SK-N-SH (cell line): Measurements from ENCODE around the gene RAB15. TPM values are rescaled to one million over a fixed set of nuclear protein-coding genes. Genes with fewer than 3 reads are reported as not detected.
"Not testable (repeated sequence)": the region's sequence is repeated elsewhere in the genome, so short reads cannot be mapped to it uniquely, and the experiment has no call there.

Source experiments
- CTCF ChIA-PET: fragments of 300-600, 350-600 bp; formaldehyde crosslinking; extraction: SDS; loops from one replicate; lab custom pipeline; 2021; lab: Yijun Ruan, JAX
- POLR2A ChIA-PET: fragments of 350-600 bp; sonication (Branson Sonifier 250); formaldehyde crosslinking; extraction: SDS; loops from one replicate; lab custom pipeline; 2020; ENCODE audit warnings: antibody characterized with exemption, inconsistent platforms; lab: Yijun Ruan, JAX
- DNase-seq: peaks from one replicate; pipeline ENCODE4 v3.0.0; 2012
- H2AFZ ChIP-seq: fragments of 200-600 bp; sonication (generic); 2 replicates; pipeline ENCODE4 v1.8.1; 2016; ENCODE audit warnings: antibody characterized with exemption, mild to moderate bottlenecking, low read depth
- H3F3A ChIP-seq: fragments of 200-600 bp; sonication (generic); replicated peaks from 2 replicates; pipeline ENCODE3; 2016; ENCODE audit warnings: antibody characterized with exemption, mild to moderate bottlenecking; ENCODE audit not compliant: insufficient read depth
- H3K27ac ChIP-seq, 2 experiments: fragments of 200-500 bp in 1 of 2; fragments of 200-600 bp in 1 of 2; sonication (Bioruptor generic) in 1 of 2; sonication (generic), shearing (Covaris generic) in 1 of 2; 2 replicates each; pipeline versions ENCODE4 v1.5.1 to v1.6.1; 2014 to 2016; ENCODE audit warnings: low read depth in 2 of 2, inconsistent platforms in 1 of 2, low read length in 1 of 2, mild to moderate bottlenecking in 1 of 2, mixed read lengths in 1 of 2
- H3K27me3 ChIP-seq: fragments of 200-600 bp; sonication (generic), shearing (Covaris generic); 2 replicates; pipeline ENCODE4 v1.6.1; 2016; ENCODE audit warnings: mixed run types; ENCODE audit not compliant: insufficient read depth
- H3K36me3 ChIP-seq, 2 experiments: fragments of 200-500 bp in 1 of 2; fragments of 200-600 bp in 1 of 2; sonication (Bioruptor generic) in 1 of 2; sonication (generic) in 1 of 2; replicated peaks in 1 of 2; 2 replicates each; pipeline versions ENCODE3 to v1.5.1; 2014 to 2016; ENCODE audit warnings: low read length in 1 of 2, mild to moderate bottlenecking in 1 of 2; ENCODE audit not compliant: insufficient read depth in 2 of 2, control insufficient read depth in 1 of 2
- H3K4me1 ChIP-seq, 2 experiments: fragments of 200-500 bp in 1 of 2; fragments of 200-600 bp in 1 of 2; sonication (Bioruptor generic) in 1 of 2; sonication (generic), shearing (Covaris generic) in 1 of 2; 2 replicates each; pipeline versions ENCODE4 v1.5.1 to v1.6.1; 2014 to 2016; ENCODE audit warnings: low read depth in 1 of 2, low read length in 1 of 2, mixed run types in 1 of 2; ENCODE audit not compliant: insufficient read depth in 2 of 2, control insufficient read depth in 1 of 2
- H3K4me2 ChIP-seq: fragments of 200-600 bp; sonication (generic), shearing (Covaris generic); 2 replicates; pipeline ENCODE4 v1.6.1; 2017; ENCODE audit warnings: mixed run types
- H3K4me3 ChIP-seq, 2 experiments: fragments of 200-500 bp in 1 of 2; fragments of 200-600 bp in 1 of 2; sonication (Bioruptor generic) in 1 of 2; sonication (generic), shearing (Covaris generic) in 1 of 2; 2 replicates each; pipeline versions ENCODE4 v1.5.1 to v1.8.1; 2014 to 2016; ENCODE audit warnings: low read depth in 2 of 2, inconsistent platforms in 1 of 2, low read length in 1 of 2, mild to moderate bottlenecking in 1 of 2, mixed read lengths in 1 of 2, moderate library complexity in 1 of 2
- H3K79me2 ChIP-seq: fragments of 200-600 bp; sonication (generic); 2 replicates; pipeline ENCODE4 v1.8.1; 2017; ENCODE audit warnings: mild to moderate bottlenecking; ENCODE audit not compliant: insufficient read depth
- H3K9ac ChIP-seq: fragments of 200-600 bp; sonication (generic); 2 replicates; pipeline ENCODE4 v1.6.1; 2017; ENCODE audit warnings: mixed run types
- H3K9me2 ChIP-seq: fragments of 200-600 bp; sonication (generic); 2 replicates; pipeline ENCODE4 v1.6.1; 2017; ENCODE audit warnings: mixed run types
- H3K9me3 ChIP-seq: fragments of 200-600 bp; sonication (generic); 2 replicates; pipeline ENCODE4 v1.6.1; 2017; ENCODE audit warnings: mixed run types, mild to moderate bottlenecking, moderate library complexity
- H4K20me1 ChIP-seq: fragments of 200-600 bp; sonication (generic); 2 replicates; pipeline ENCODE4 v1.6.1; 2017; ENCODE audit warnings: mild to moderate bottlenecking, mixed run types; ENCODE audit not compliant: insufficient read depth
- FOXM1 ChIP-seq: IDR thresholded peaks from 2 replicates; pipeline ENCODE4 v1.4.0; 2012; ENCODE audit warnings: low read depth, mild to moderate bottlenecking
- GATA2 ChIP-seq: sonication (generic); formaldehyde crosslinking; IDR thresholded peaks from 2 replicates; pipeline ENCODE4 v1.5.0; 2020; ENCODE audit warnings: mild to moderate bottlenecking, missing genetic modification reagents
- MEF2A ChIP-seq: IDR thresholded peaks from 2 replicates; pipeline ENCODE4 v1.4.0; 2012; ENCODE audit warnings: low read depth, borderline replicate concordance
- NFIC ChIP-seq: IDR thresholded peaks from 2 replicates; pipeline ENCODE4 v1.4.0; 2012; ENCODE audit warnings: borderline replicate concordance
- NRF1 ChIP-seq: IDR thresholded peaks from 2 replicates; pipeline ENCODE4 v1.6.1; 2012; ENCODE audit warnings: low read depth, mild to moderate bottlenecking, low read length
- POLR2AphosphoS5 ChIP-seq: IDR thresholded peaks from 2 replicates; pipeline ENCODE4 v1.6.1; 2012; ENCODE audit warnings: low read depth, low read length
- RAD21 ChIP-seq: IDR thresholded peaks from 2 replicates; pipeline ENCODE4 v1.6.1; 2012; ENCODE audit warnings: mild to moderate bottlenecking, low read length
- RCOR1 ChIP-seq: fragments of 150-350 bp; IDR thresholded peaks from 2 replicates; pipeline ENCODE4 v1.6.1; 2017; ENCODE audit warnings: antibody characterized with exemption, low read length
- REST ChIP-seq: IDR thresholded peaks from 2 replicates; pipeline ENCODE4 v1.6.1; 2012; ENCODE audit warnings: mild to moderate bottlenecking, low read depth, low read length, moderate library complexity
- RFX5 ChIP-seq: IDR thresholded peaks from 2 replicates; pipeline ENCODE4 v1.6.1; 2012; ENCODE audit warnings: mild to moderate bottlenecking, improper control_type of control experiment, low read length
- RXRA ChIP-seq: IDR thresholded peaks from 2 replicates; pipeline ENCODE4 v1.4.0; 2012; ENCODE audit warnings: low read depth, mild to moderate bottlenecking, borderline replicate concordance
- SMC3 ChIP-seq: IDR thresholded peaks from 2 replicates; pipeline ENCODE4 v1.6.1; 2012; ENCODE audit warnings: low read depth, low read length, improper control_type of control experiment
- TAF1 ChIP-seq: IDR thresholded peaks from 2 replicates; pipeline ENCODE4 v1.6.1; 2012; ENCODE audit warnings: low read depth, mild to moderate bottlenecking, low read length, moderate library complexity, borderline replicate concordance
- TEAD4 ChIP-seq: IDR thresholded peaks from 2 replicates; pipeline ENCODE4 v1.4.0; 2012; ENCODE audit warnings: mild to moderate bottlenecking, borderline replicate concordance; ENCODE audit not compliant: insufficient read depth
- USF2 ChIP-seq: fragments of 150-350 bp; IDR thresholded peaks from 2 replicates; pipeline ENCODE4 v1.6.1; 2017; ENCODE audit warnings: antibody characterized with exemption, low read length, low read depth, borderline replicate concordance
- YY1 ChIP-seq: IDR thresholded peaks from 2 replicates; pipeline ENCODE4 v1.4.0; 2012; ENCODE audit warnings: low read depth, mild to moderate bottlenecking
- WGBS: methylation state at CpG from one replicate; pipeline ENCODE4 v1.1.6; 2017; ENCODE audit warnings: low lambda C conversion rate; 5-methylcytosine and 5-hydroxymethylcytosine counted together
- polyA plus RNA-seq, 3 experiments: library from polyadenylated mRNA; depleted of rRNA; stranded (reverse); fragments of >200 nt; gene quantifications; 2 replicates each; pipeline ENCODE4 v1.2.3, GENCODE V29; 2012
- TF ChIP-seq, protein P1 (sequence below): IDR thresholded peaks from 2 replicates; pipeline ENCODE4; 2012
- TF ChIP-seq, protein P2 (sequence below): IDR thresholded peaks from 2 replicates; pipeline ENCODE4 v1.4.0; 2012; ENCODE audit warnings: low read depth
- TF ChIP-seq, protein P3 (sequence below): IDR thresholded peaks from 2 replicates; pipeline ENCODE4 v1.4.0; 2012; ENCODE audit warnings: low read depth, borderline replicate concordance

RAB15 gene
- polyA plus RNA-seq, 1 of the 3 experiments (the other 2 are of a cell fraction) = 14.2 TPM

- Histone ChIP-seq H3K4me1 (peaks cover 9 to 12% of the 10 kb centered on the region in 2 experiments; a peak in 3 of 4 replicates), H3K27ac (peak overlapping the region in 1 of 2 experiments; percentile 86; a peak in 1 of 4 replicates), H3K4me2 (peak overlapping the region; percentile 78), H3K4me3 (peak overlapping the region; percentile 79 to 97; a peak in 3 of 4 replicates), H2AFZ (peak overlapping the region; percentile 91), H3K79me2 (peaks cover 42% of the 10 kb centered on the region)
- WGBS = 63% methylated on average over 5 of the region's 5 CpGs
- H3K9ac ChIP-seq, H4K20me1 ChIP-seq, H3F3A ChIP-seq, H3K9me2 ChIP-seq, H3K27me3 ChIP-seq, POLR2A ChIA-PET, H3K9me3 ChIP-seq, DNase-seq, H3K36me3 ChIP-seq: not testable (repeated sequence)
- CTCF ChIA-PET = interaction anchor here (2.1 kb wide), 1 partner anchor 112 kb away, joined by 7 read pairs; no protein-coding TSS in a partner anchor
Measured at GRCh38 chr14:64913477-64913876, 58.7 kb downstream of the RAB15 start.

DNA sequence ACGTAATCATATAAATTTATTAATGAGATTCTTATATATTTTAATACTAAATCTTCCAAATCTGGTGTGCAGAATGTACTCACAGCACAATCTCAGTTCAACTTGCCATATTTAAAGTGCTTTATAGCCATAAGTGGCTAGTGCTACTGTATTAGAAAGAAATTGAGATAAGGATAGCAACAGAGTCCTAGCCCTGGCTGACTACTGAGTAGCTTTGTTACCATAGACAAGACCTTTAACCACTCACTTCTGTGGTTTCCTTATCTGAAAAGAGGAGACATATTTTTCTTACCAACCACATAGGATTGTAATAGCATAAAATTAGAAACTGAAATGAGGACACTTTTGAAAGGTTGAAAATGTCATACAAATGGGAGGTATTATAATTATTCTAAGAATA, 59.9 kb downstream of the RAB15 start:
- TF ChIP-seq, protein P1, sequence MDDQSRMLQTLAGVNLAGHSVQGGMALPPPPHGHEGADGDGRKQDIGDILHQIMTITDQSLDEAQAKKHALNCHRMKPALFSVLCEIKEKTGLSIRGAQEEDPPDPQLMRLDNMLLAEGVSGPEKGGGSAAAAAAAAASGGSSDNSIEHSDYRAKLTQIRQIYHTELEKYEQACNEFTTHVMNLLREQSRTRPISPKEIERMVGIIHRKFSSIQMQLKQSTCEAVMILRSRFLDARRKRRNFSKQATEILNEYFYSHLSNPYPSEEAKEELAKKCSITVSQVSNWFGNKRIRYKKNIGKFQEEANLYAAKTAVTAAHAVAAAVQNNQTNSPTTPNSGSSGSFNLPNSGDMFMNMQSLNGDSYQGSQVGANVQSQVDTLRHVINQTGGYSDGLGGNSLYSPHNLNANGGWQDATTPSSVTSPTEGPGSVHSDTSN = no peak
- TF ChIP-seq TEAD4 = no peak
- TF ChIP-seq RFX5 = no peak
- TF ChIP-seq SMC3 = no peak
- no peak for TF ChIP-seq YY1
- TF ChIP-seq REST = no peak
- TF ChIP-seq, protein P2, sequence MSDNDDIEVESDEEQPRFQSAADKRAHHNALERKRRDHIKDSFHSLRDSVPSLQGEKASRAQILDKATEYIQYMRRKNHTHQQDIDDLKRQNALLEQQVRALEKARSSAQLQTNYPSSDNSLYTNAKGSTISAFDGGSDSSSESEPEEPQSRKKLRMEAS = no peak
- TF ChIP-seq, protein P3, sequence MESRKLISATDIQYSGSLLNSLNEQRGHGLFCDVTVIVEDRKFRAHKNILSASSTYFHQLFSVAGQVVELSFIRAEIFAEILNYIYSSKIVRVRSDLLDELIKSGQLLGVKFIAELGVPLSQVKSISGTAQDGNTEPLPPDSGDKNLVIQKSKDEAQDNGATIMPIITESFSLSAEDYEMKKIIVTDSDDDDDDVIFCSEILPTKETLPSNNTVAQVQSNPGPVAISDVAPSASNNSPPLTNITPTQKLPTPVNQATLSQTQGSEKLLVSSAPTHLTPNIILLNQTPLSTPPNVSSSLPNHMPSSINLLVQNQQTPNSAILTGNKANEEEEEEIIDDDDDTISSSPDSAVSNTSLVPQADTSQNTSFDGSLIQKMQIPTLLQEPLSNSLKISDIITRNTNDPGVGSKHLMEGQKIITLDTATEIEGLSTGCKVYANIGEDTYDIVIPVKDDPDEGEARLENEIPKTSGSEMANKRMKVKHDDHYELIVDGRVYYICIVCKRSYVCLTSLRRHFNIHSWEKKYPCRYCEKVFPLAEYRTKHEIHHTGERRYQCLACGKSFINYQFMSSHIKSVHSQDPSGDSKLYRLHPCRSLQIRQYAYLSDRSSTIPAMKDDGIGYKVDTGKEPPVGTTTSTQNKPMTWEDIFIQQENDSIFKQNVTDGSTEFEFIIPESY = no peak
- TF ChIP-seq MEF2A = no peak
- TF ChIP-seq FOXM1 = no peak
- no peak for TF ChIP-seq RXRA
- TF ChIP-seq TAF1 = no peak
- TF ChIP-seq RCOR1 = no peak
- TF ChIP-seq POLR2AphosphoS5 = no peak
- TF ChIP-seq GATA2 = no peak
- TF ChIP-seq RAD21 = no peak
- TF ChIP-seq USF2 = no peak
- TF ChIP-seq NRF1 = no peak
- no peak for TF ChIP-seq NFIC
- peaks cover 3% of the 10 kb centered on the region for H3F3A ChIP-seq
- H3K4me2 ChIP-seq = no peak overlapping the region
- WGBS = 0% methylated on average over 1 of the region's 1 CpG
- no peak for DNase-seq
- peaks cover 0 to 9% of the 10 kb centered on the region in 2 experiments; a peak in 2 of 4 replicates for H3K4me1 ChIP-seq
- no peak overlapping the region for H3K27ac ChIP-seq
- ChIA-PET CTCF (interaction anchor here (1.7 to 5.5 kb wide), 4 partner anchors 12 to 148 kb away, joined by 4 to 44 read pairs (median 12); no protein-coding TSS in a partner anchor), POLR2A (no interaction called here)
- no peaks in the 10 kb centered on the region for H3K27me3 ChIP-seq
- no peak overlapping the region for H2AFZ ChIP-seq
- H3K4me3 ChIP-seq = no peak overlapping the region
- H3K36me3 ChIP-seq = no peaks in the 10 kb centered on the region
- no peaks in the 10 kb centered on the region for H3K9me3 ChIP-seq
- H3K9ac ChIP-seq = no peak overlapping the region
- no peaks in the 10 kb centered on the region for H3K9me2 ChIP-seq
- no peaks in the 10 kb centered on the region for H4K20me1 ChIP-seq
- peaks cover 30% of the 10 kb centered on the region for H3K79me2 ChIP-seq
